Choroid plexus epithelial cell (primary cell): Measurements from ENCODE around the gene PRPF40B.
A peak's percentile ranks its signal among the peaks of the same experiment; 100 is the strongest.

Source experiments
- DNase-seq: peaks from one replicate; pipeline ENCODE4 v3.0.0-alpha.2; 2010; ENCODE audit warnings: low read depth
- H3K4me3 ChIP-seq: 2 replicates; pipeline ENCODE4 v1.5.1; 2011; ENCODE audit warnings: low read depth, mild to moderate bottlenecking, control low read depth, low read length, moderate library complexity
- CTCF ChIP-seq: conservative IDR thresholded peaks from 2 replicates; pipeline ENCODE4 v1.5.1; 2011; ENCODE audit warnings: low read depth, mild to moderate bottlenecking, control low read depth, inconsistent platforms, low read length, moderate library complexity

The PRPF40B gene

GRCh38 chr12:49583366-49584094, 39.8 kb upstream of the PRPF40B start:
- no peak overlapping the region for H3K4me3 ChIP-seq
- TF ChIP-seq CTCF: no peak
- peak; percentile 33 for DNase-seq

- TF ChIP-seq CTCF: no peak
- no peak for DNase-seq
- no peak overlapping the region for H3K4me3 ChIP-seq
Observed at GRCh38 chr12:49584591-49584990, 38.8 kb upstream of the PRPF40B start.

GRCh38 chr12:49585477-49586459, 37.6 kb upstream of the PRPF40B start:
- H3K4me3 ChIP-seq: no peak overlapping the region
- no peak for TF ChIP-seq CTCF
- no peak for DNase-seq

- TF ChIP-seq CTCF: no peak
- no peak for DNase-seq
- no peak overlapping the region for H3K4me3 ChIP-seq
Observed at GRCh38 chr12:49587174-49587908, 36.0 kb upstream of the PRPF40B start.

GRCh38 chr12:49588281-49588680, 35.1 kb upstream of the PRPF40B start:
- no peak overlapping the region for H3K4me3 ChIP-seq
- TF ChIP-seq CTCF: no peak
- DNase-seq: no peak

- TF ChIP-seq CTCF: no peak
- DNase-seq: no peak
- no peak overlapping the region for H3K4me3 ChIP-seq
Observed at GRCh38 chr12:49588721-49589516, 34.4 kb upstream of the PRPF40B start.
